ENCODE measurements around the gene HCCS. TPM values are rescaled to one million over a fixed set of nuclear protein-coding genes. Genes with fewer than 3 reads are reported as not detected.
A peak's percentile ranks its signal among the peaks of the same experiment; 100 is the strongest.

The HCCS gene
- total and polyA plus RNA-seq, 2 of the 13 experiments (the other 11 are each of a cell fraction or from before 2014, with no cell fraction given): 15.4 to 16.7 TPM

GRCh38 chrX:11109968-11110367, 1.2 kb upstream of the HCCS start (continued):
- TF ChIP-seq ZNF143 (CRISPR knock-in tag; IDR thresholded peaks at IDR 0.05) (peak; percentile 88), KAT8 (CRISPR knock-in tag; IDR thresholded peaks at IDR 0.05) (peak; percentile 55), IRF2 (CRISPR knock-in tag; IDR thresholded peaks at IDR 0.05) (no peak), YEATS2 (CRISPR knock-in tag; IDR thresholded peaks at IDR 0.05; ENCODE audit: borderline replicate concordance) (peak; percentile 48; the same call in 1 of the 2 replicates), ZNF160 (CRISPR knock-in tag; IDR thresholded peaks at IDR 0.05) (no peak), MAFK (conservative IDR thresholded peaks at IDR 0.05 in 1 of 2, IDR thresholded peaks at IDR 0.05 in 1 of 2; ENCODE audit: low read length in 2 of 2) (no peak), AHDC1 (CRISPR knock-in tag; IDR thresholded peaks at IDR 0.05; ENCODE audit: borderline replicate concordance) (no peak), ETV5 (CRISPR knock-in tag; IDR thresholded peaks at IDR 0.05; ENCODE audit: borderline replicate concordance) (no peak), MEF2D (CRISPR knock-in tag; IDR thresholded peaks at IDR 0.05) (no peak), ZNF441 (CRISPR knock-in tag; IDR thresholded peaks at IDR 0.05; ENCODE audit: borderline replicate concordance) (no peak), HOMEZ (CRISPR knock-in tag; IDR thresholded peaks at IDR 0.05; ENCODE audit: low read depth) (peak; percentile 82), RARA (CRISPR knock-in tag; IDR thresholded peaks at IDR 0.05) (no peak), ZNF260 (CRISPR knock-in tag; IDR thresholded peaks at IDR 0.05; ENCODE audit: borderline replicate concordance, low read depth) (no peak), THAP11 (CRISPR knock-in tag; IDR thresholded peaks at IDR 0.05) (peak; percentile 64; the same call in 1 of the 2 replicates), PHF20 (CRISPR knock-in tag; IDR thresholded peaks at IDR 0.05) (peak; percentile 67; the same call in 1 of the 2 replicates)

Data from HepG2 (cell line).